ENCODE results near the gene ITM2B. TPM values are rescaled to one million over a fixed set of nuclear protein-coding genes. Genes with fewer than 3 reads are reported as not detected.

ITM2B gene
- total and polyA plus RNA-seq, 2 donors (not counting 1 experiment from before 2014, with no cell fraction given) = 122 to 177 TPM

- Histone ChIP-seq H3K79me2 (ENCODE audit: control insufficient read depth, insufficient read depth, low read length) (peaks cover 86% of the 10 kb centered on the region), H3K36me3 (replicated peaks in 1 of 2; ENCODE audit: control extremely low read depth in 1 of 2, control insufficient read depth in 1 of 2, extremely low read depth in 1 of 2, insufficient read depth in 2 of 2, low read length in 1 of 2) (peaks cover 5 to 9% of the 10 kb centered on the region in 2 experiments), H3K27ac (ENCODE audit: low read length in 2 of 2) (no peak overlapping the region), H3K4me2 (replicated peaks; ENCODE audit: low read depth, low read length, poor library complexity, severe bottlenecking) (no peak overlapping the region), H3K4me1 (ENCODE audit: control insufficient read depth in 2 of 2, insufficient read depth in 2 of 2, low read length in 2 of 2) (no peaks in the 10 kb centered on the region), H3K9ac (ENCODE audit: low read length) (no peak overlapping the region), H3K4me3 (ENCODE audit: control extremely low read depth in 1 of 5, extremely low read depth in 1 of 5, insufficient read depth in 1 of 5, low read depth in 2 of 5, low read length in 4 of 5) (no peak overlapping the region), H4K20me1 (ENCODE audit: control insufficient read depth, insufficient read depth, low read length, poor library complexity, severe bottlenecking) (peaks cover 54% of the 10 kb centered on the region), H3K9me3 (ENCODE audit: control extremely low read depth in 1 of 3, control insufficient read depth in 2 of 3, insufficient read depth in 1 of 3, low read length in 2 of 3) (no peaks in the 10 kb centered on the region), H2AFZ (ENCODE audit: insufficient read depth, low read depth, low read length, poor library complexity, severe bottlenecking) (no peak overlapping the region), H3K27me3 (replicated peaks in 1 of 4; ENCODE audit: control extremely low read depth in 1 of 4, control insufficient read depth in 3 of 4, insufficient read depth in 4 of 4, low read length in 3 of 4) (no peaks in the 10 kb centered on the region)
- Mint-ChIP-seq H3K9me3 (ENCODE audit: insufficient read depth) (no peaks in the 10 kb centered on the region), H3K4me1 (peaks cover 32% of the 10 kb centered on the region), H3K4me3 (no peak overlapping the region), H3K27ac (no peak overlapping the region), H3K27me3 (no peaks in the 10 kb centered on the region)
- ChIA-PET CTCF (no interaction called here), POLR2A (no interaction called here)
- ATAC-seq (ENCODE audit: low read depth) (no peak), DNase-seq (no peak)
- WGBS (ENCODE audit: insufficient coverage) = no CpG with 5 or more reads among the region's 2 CpGs
- intact Hi-C loops (cut with micrococcal nuclease) = no loop called here
- no peak for TF ChIP-seq EZH2 (IDR thresholded peaks at IDR 0.05; ENCODE audit: borderline replicate concordance, insufficient read depth, low read depth, low read length, poor library complexity, severe bottlenecking)
- no peak for TF ChIP-seq CTCF (IDR thresholded peaks at IDR 0.05)
Measured at GRCh38 chr13:48249018-48249417, 16.0 kb downstream of the ITM2B start.

- H3K27ac Mint-ChIP-seq = no peak overlapping the region
- no peak overlapping the region for H3K4me2 ChIP-seq (replicated peaks; ENCODE audit: low read depth, low read length, poor library complexity, severe bottlenecking)
- H3K9me3 ChIP-seq (ENCODE audit: control extremely low read depth in 1 of 3, control insufficient read depth in 2 of 3, insufficient read depth in 1 of 3, low read length in 2 of 3) = no peaks in the 10 kb centered on the region
- H3K9me3 Mint-ChIP-seq (ENCODE audit: insufficient read depth) = no peaks in the 10 kb centered on the region
- POLR2A ChIA-PET = no interaction called here
- DNase-seq (no peak), ATAC-seq (ENCODE audit: low read depth) (no peak)
- CTCF ChIA-PET = interaction anchor here (1.4 kb wide), 1 partner anchor 17 kb away, joined by 4 read pairs; no protein-coding TSS in a partner anchor
- H3K27me3 Mint-ChIP-seq = no peaks in the 10 kb centered on the region
- H3K36me3 ChIP-seq (replicated peaks in 1 of 2; ENCODE audit: control extremely low read depth in 1 of 2, control insufficient read depth in 1 of 2, extremely low read depth in 1 of 2, insufficient read depth in 2 of 2, low read length in 1 of 2) = peaks cover 8 to 29% of the 10 kb centered on the region in 2 experiments
- no peak overlapping the region for H3K9ac ChIP-seq (ENCODE audit: low read length)
- intact Hi-C loops (cut with micrococcal nuclease) = loop anchor here (2.0 kb wide), 1 partner anchor 13 kb away; no protein-coding TSS in a partner anchor
- peaks cover 24% of the 10 kb centered on the region for H3K4me1 Mint-ChIP-seq
- H3K4me3 Mint-ChIP-seq = no peak overlapping the region
- H3K4me1 ChIP-seq (ENCODE audit: control insufficient read depth in 2 of 2, insufficient read depth in 2 of 2, low read length in 2 of 2) = no peaks in the 10 kb centered on the region
- peaks cover 41% of the 10 kb centered on the region for H4K20me1 ChIP-seq (ENCODE audit: control insufficient read depth, insufficient read depth, low read length, poor library complexity, severe bottlenecking)
- 100% methylated on average over 1 of the region's 3 CpGs for WGBS (ENCODE audit: insufficient coverage)
- no peak overlapping the region for H2AFZ ChIP-seq (ENCODE audit: insufficient read depth, low read depth, low read length, poor library complexity, severe bottlenecking)
- no peaks in the 10 kb centered on the region for H3K27me3 ChIP-seq (replicated peaks in 1 of 4; ENCODE audit: control extremely low read depth in 1 of 4, control insufficient read depth in 3 of 4, insufficient read depth in 4 of 4, low read length in 3 of 4)
- no peak overlapping the region for H3K27ac ChIP-seq (ENCODE audit: low read length in 2 of 2)
- H3K4me3 ChIP-seq (ENCODE audit: control extremely low read depth in 1 of 5, extremely low read depth in 1 of 5, insufficient read depth in 1 of 5, low read depth in 2 of 5, low read length in 4 of 5) = no peak overlapping the region
- TF ChIP-seq EZH2 (IDR thresholded peaks at IDR 0.05; ENCODE audit: borderline replicate concordance, insufficient read depth, low read depth, low read length, poor library complexity, severe bottlenecking) (no peak), CTCF (IDR thresholded peaks at IDR 0.05) (no peak)
- peaks cover 73% of the 10 kb centered on the region for H3K79me2 ChIP-seq (ENCODE audit: control insufficient read depth, insufficient read depth, low read length)
Measured at GRCh38 chr13:48251611-48252081, 18.6 kb downstream of the ITM2B start.
